A673 (cell line): Measurements from ENCODE around the gene TEX2.

ENCODE experiments used
- CTCF ChIP-seq: fragments of 300-800, 200-600 bp; sonication (generic); conservative IDR thresholded peaks from 2 replicates; pipeline ENCODE4 v1.5.1; 2017; ENCODE audit warnings: low read depth, mild to moderate bottlenecking, antibody characterized with exemption, low read length, moderate library complexity, mixed read lengths
- EZH2 ChIP-seq: fragments of 200-600 bp; sonication (generic); IDR thresholded peaks from 2 replicates; pipeline ENCODE4 v1.6.1; 2017; ENCODE audit warnings: borderline replicate concordance, low read depth, mild to moderate bottlenecking, mixed read lengths, antibody characterized with exemption, low read length; ENCODE audit not compliant: poor library complexity, severe bottlenecking

GRCh38 chr17:64229815-64230728 is 33.0 kb downstream of the TEX2 start:
- TF ChIP-seq CTCF (no peak), EZH2 (no peak)
